Mesodermal cell (in vitro differentiated cells): ENCODE data around the gene PRICKLE4.

Source experiments
- H3K27ac ChIP-seq: 2 replicates; pipeline ENCODE4 v1.7.0; 2013; ENCODE audit warnings: mild to moderate bottlenecking, low read depth, low read length, moderate library complexity; ENCODE audit not compliant: severe bottlenecking
- H3K36me3 ChIP-seq: 2 replicates; pipeline ENCODE4 v1.7.1; 2013; ENCODE audit warnings: mild to moderate bottlenecking, low read length, moderate library complexity; ENCODE audit not compliant: control insufficient read depth, insufficient read depth
- H3K4me1 ChIP-seq: one replicate; pipeline ENCODE4 v1.7.1; 2013; ENCODE audit warnings: mild to moderate bottlenecking, low read length; ENCODE audit not compliant: insufficient read depth, control insufficient read depth, poor library complexity, severe bottlenecking
- H3K4me3 ChIP-seq: 2 replicates; pipeline ENCODE4 v1.7.0; 2013; ENCODE audit warnings: low read length, control low read depth, mild to moderate bottlenecking; ENCODE audit not compliant: insufficient read depth, poor library complexity, severe bottlenecking; ENCODE audit errors: extremely low read depth
- H3K9me3 ChIP-seq: 2 replicates; pipeline ENCODE4 v1.7.1; 2013; ENCODE audit warnings: mild to moderate bottlenecking, low read length, moderate library complexity; ENCODE audit not compliant: control insufficient read depth
- WGBS, 2 experiments: methylation state at CpG; one replicate each; pipeline ENCODE4 v1.1.5; 2013; ENCODE audit warnings: missing lambda C conversion rate in 2 of 2; ENCODE audit not compliant: insufficient coverage in 2 of 2; 5-methylcytosine and 5-hydroxymethylcytosine counted together

PRICKLE4 gene

GRCh38 chr6:41785689-41786450 is 5.3 kb downstream of the PRICKLE4 start:
- no peak overlapping the region for H3K27ac ChIP-seq

GRCh38 chr6:41786451-41787218 is 6.1 kb downstream of the PRICKLE4 start:
- WGBS, 2 experiments: 0 to 1% methylated on average over 42 to 49 of the region's 58 CpGs
- Histone ChIP-seq H3K4me1 (peaks cover 5% of the 10 kb centered on the region), H3K9me3 (no peaks in the 10 kb centered on the region), H3K36me3 (peaks cover 34% of the 10 kb centered on the region), H3K27ac (peak overlapping the region; percentile 89), H3K4me3 (peak overlapping the region; percentile 100)

More at GRCh38 chr6:41785689-41786450, 5.3 kb downstream of the PRICKLE4 start:
- 27 to 78% methylated on average over 8 to 20 of the region's 29 CpGs for WGBS, 2 experiments
- H3K9me3 ChIP-seq: no peaks in the 10 kb centered on the region
- peak overlapping the region; percentile 100 for H3K4me3 ChIP-seq
- H3K36me3 ChIP-seq: peaks cover 26% of the 10 kb centered on the region
- H3K4me1 ChIP-seq: peaks cover 12% of the 10 kb centered on the region

- 0% methylated on average over 46 to 52 of the region's 55 CpGs for WGBS, 2 experiments
- peak within 1 kb of the TSS; percentile 100 for H3K4me3 ChIP-seq
- H3K36me3 ChIP-seq: peaks cover 39% of the 10 kb centered on the region
- no peaks in the 10 kb centered on the region for H3K9me3 ChIP-seq
- peaks cover 4% of the 10 kb centered on the region for H3K4me1 ChIP-seq
- peak within 1 kb of the TSS; percentile 89 for H3K27ac ChIP-seq
These were observed 6.8 kb downstream of the PRICKLE4 start, which contains the start of gene TOMM6 for GRCh38 chr6:41787219-41787917. Gene TOMM6, plus strand, starts transcription at chr6:41787694. Its CDS starts 4 bp downstream, at chr6:41787698.

GRCh38 chr6:41789390-41789724 is 8.8 kb downstream of the PRICKLE4 start:
- peaks cover 4% of the 10 kb centered on the region for H3K4me1 ChIP-seq
- no peak overlapping the region for H3K4me3 ChIP-seq
- H3K36me3 ChIP-seq: peaks cover 47% of the 10 kb centered on the region
- H3K9me3 ChIP-seq: no peaks in the 10 kb centered on the region
- 100% methylated on average over 2 to 3 of the region's 3 CpGs for WGBS, 2 experiments
- no peak overlapping the region for H3K27ac ChIP-seq

- WGBS, 2 experiments: 57 to 100% methylated on average over 1 of the region's 1 CpG
- H3K4me3 ChIP-seq: no peak overlapping the region
- peaks cover 4% of the 10 kb centered on the region for H3K4me1 ChIP-seq
- H3K27ac ChIP-seq: no peak overlapping the region
- no peaks in the 10 kb centered on the region for H3K9me3 ChIP-seq
- peaks cover 54% of the 10 kb centered on the region for H3K36me3 ChIP-seq
These were observed 9.5 kb downstream of the PRICKLE4 start for GRCh38 chr6:41790045-41790444.

- Histone ChIP-seq H3K27ac (no peak overlapping the region), H3K4me1 (no peaks in the 10 kb centered on the region), H3K36me3 (peaks cover 62% of the 10 kb centered on the region), H3K9me3 (no peaks in the 10 kb centered on the region), H3K4me3 (no peak overlapping the region)
- no CpG with 5 or more reads among the region's 1 CpG for WGBS, 2 experiments
These were observed 10.7 kb downstream of the PRICKLE4 start for GRCh38 chr6:41791305-41791704.

- H3K27ac ChIP-seq: no peak overlapping the region
- no peak overlapping the region for H3K4me3 ChIP-seq
- no peaks in the 10 kb centered on the region for H3K9me3 ChIP-seq
- no peaks in the 10 kb centered on the region for H3K4me1 ChIP-seq
- peaks cover 62% of the 10 kb centered on the region for H3K36me3 ChIP-seq
- WGBS, 2 experiments: 82 to 100% methylated on average over 3 of the region's 4 CpGs
These were observed 11.4 kb downstream of the PRICKLE4 start for GRCh38 chr6:41791984-41792383.

GRCh38 chr6:41796474-41796873 is 15.9 kb downstream of the PRICKLE4 start:
- no peak overlapping the region for H3K27ac ChIP-seq
- peaks cover 8% of the 10 kb centered on the region for H3K4me1 ChIP-seq
- peaks cover 45% of the 10 kb centered on the region for H3K36me3 ChIP-seq
- WGBS, 2 experiments: 83% methylated on average over 1 of the region's 2 CpGs; no CpG with 5 or more reads in 1 of the 2 experiments
- H3K9me3 ChIP-seq: no peaks in the 10 kb centered on the region
- no peak overlapping the region for H3K4me3 ChIP-seq

- peaks cover 32% of the 10 kb centered on the region for H3K36me3 ChIP-seq
These were observed 18.4 kb downstream of the PRICKLE4 start for GRCh38 chr6:41798901-41799558.

GRCh38 chr6:41799559-41799911 is 19.0 kb downstream of the PRICKLE4 start:
- Histone ChIP-seq H3K27ac (no peak overlapping the region), H3K4me1 (peaks cover 8% of the 10 kb centered on the region), H3K4me3 (no peak overlapping the region), H3K9me3 (no peaks in the 10 kb centered on the region), H3K36me3 (peaks cover 29% of the 10 kb centered on the region)
- WGBS, 2 experiments: no CpG with 5 or more reads among the region's 2 CpGs

More at GRCh38 chr6:41798901-41799558, 18.4 kb downstream of the PRICKLE4 start:
- Histone ChIP-seq H3K27ac (no peak overlapping the region), H3K4me3 (no peak overlapping the region), H3K4me1 (peaks cover 8% of the 10 kb centered on the region), H3K9me3 (no peaks in the 10 kb centered on the region)
- WGBS, 2 experiments: 95 to 96% methylated on average over 5 to 7 of the region's 7 CpGs
